ENCODE results near the gene CFTR.

Gene CFTR

GRCh38 chr7:117592011-117592635, 112.3 kb downstream of the CFTR start:
- no peak for DNase-seq

DNA sequence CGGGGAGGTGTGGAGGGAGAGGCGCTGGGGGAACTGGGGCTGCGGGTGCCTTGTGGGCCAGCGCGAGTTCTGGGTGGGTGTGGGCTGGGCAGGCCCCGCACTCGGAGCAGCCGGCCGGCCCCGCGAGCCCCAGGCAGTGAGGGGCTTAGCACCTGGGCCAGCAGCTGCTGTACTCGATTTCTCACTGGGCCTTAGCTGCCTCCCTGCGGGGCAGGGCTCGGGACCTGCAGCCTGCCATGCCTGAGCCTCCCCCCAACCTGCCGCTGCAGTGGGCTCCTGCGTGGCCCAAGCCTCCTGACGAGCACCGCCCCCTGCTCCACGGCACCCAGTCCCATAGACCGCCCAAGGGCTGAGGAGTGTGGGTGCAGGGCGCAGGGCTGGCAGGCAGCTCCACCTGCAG, 116.3 kb downstream of the CFTR start:
- no peak for DNase-seq

- DNase-seq: no peak
Measured at GRCh38 chr7:117597755-117598154, 117.9 kb downstream of the CFTR start.

GRCh38 chr7:117600911-117601310, 121.1 kb downstream of the CFTR start:
- DNase-seq: no peak

- DNase-seq: no peak
Measured at GRCh38 chr7:117603627-117604026, 123.8 kb downstream of the CFTR start.

- no peak for DNase-seq
Measured at GRCh38 chr7:117605712-117606111, 125.9 kb downstream of the CFTR start.

DNA sequence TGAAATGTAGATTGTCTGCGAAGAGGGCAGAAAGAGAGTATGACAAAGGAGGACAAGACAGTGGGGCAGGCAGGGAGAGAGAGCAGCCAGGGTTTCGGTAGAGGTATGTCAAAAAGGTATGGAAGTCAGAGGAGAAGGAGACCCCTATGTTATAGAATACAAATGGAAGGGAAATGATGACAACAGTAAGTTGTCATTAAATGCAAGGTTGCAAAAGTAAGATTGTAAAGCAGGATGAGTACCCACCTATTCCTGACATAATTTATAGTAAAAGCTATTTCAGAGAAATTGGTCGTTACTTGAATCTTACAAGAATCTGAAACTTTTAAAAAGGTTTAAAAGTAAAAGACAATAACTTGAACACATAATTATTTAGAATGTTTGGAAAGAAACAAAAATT, 126.3 kb downstream of the CFTR start:
- DNase-seq: no peak

GRCh38 chr7:117610396-117610795, 130.6 kb downstream of the CFTR start:
- DNase-seq: no peak

DNA sequence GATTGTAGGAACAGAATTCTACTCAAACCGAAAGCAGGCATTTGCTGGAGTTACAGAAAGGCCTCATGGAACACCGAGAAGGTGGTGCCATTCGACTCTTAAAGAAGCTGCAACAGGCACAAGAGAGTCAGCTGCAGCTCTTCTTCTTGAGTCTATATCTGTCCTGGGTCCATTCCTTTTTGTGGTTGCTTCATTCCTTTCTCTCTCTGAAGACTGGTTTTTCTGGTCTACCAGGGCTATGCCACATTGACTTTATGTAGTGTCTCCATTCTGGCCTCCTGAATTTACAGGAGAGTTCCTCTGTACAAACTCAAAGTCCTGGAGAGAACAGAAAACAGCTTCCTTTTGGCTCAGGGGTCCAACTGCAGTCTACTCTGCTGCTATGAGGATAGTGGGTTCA, 132.8 kb downstream of the CFTR start:
- DNase-seq: no peak

GRCh38 chr7:117616694-117617093, 136.9 kb downstream of the CFTR start:
- no peak for DNase-seq

- DNase-seq: no peak
Measured at GRCh38 chr7:117619681-117620080, 139.9 kb downstream of the CFTR start.

DNA sequence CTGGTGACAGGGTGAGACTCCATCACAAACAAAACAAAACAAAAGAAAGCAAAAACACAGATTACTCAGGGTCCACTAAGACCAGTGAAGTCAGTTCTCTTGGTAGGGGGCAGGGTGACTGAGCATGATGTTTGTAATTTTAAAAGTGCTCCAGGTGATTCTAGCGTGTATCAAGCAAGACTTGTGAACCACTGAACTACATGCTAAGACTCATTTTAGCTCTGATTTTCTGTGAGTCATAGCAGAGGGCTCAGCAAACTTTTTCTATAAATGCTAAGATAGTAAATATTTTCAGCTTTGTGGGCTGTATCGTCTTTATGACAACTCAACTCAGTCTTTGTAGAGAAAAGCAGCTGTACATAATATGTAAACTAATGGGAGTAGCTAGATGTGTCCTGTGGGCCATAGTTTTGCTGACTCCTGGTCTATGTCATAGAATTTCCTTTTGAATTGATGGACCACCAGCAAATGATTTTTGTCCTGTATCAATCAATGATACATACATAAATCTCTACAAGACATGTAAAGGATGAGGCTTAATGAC, 141.3 kb downstream of the CFTR start:
- no peak for DNase-seq

GRCh38 chr7:117623606-117624005, 143.8 kb downstream of the CFTR start:
- DNase-seq: no peak

GRCh38 chr7:117630501-117630900, 150.7 kb downstream of the CFTR start:
- DNase-seq: no peak

DNA sequence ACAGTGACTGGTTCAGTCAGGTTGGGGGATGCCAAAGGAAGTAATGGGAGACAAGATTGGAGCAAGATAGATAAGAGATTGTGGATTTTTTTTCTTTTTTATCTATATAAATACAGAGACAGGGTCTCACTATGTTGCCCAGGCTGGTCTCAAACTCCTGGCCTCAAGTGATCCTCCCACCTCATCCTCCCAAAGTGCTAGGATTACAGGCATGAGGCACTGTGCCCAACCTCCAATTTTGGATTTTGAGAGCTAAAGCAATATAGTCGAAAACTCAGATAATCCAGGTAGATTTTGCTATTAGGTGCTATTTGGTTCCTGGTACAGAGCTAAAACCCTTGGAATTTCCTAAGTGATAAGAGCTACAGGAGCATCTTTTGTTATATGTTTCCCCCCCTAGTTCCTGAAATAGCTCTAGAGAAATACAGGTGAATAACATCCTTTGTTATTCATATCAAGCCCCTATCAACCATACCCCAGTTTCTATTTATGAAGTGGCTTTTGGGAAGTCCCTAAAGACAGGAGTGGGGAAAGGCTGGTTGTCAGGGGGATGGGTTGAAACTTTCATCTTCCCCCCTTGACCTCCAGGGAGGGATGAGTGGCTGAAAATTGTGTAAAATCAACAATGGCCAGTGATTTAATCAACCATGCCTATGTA, 151.2 kb downstream of the CFTR start:
- DNase-seq: no peak

DNA sequence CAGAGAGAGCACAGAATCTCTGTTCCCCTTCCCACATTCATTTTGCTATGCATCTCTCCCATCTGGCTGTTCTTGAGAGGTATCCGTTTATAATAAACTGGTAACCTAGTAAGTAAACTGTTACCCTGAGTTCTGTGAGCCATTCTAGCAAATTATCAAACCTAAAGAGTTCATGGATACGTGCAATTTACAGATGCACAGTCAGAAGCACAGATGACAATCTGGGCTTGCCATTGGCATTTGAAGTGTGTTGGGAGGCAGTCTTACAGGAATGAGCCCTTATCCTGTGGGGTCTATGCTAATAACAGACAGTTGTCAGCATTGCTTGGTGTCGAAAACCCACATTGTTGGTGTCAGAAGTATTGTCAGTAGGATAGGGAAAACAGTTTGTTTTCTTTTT, 151.8 kb downstream of the CFTR start:
- no peak for DNase-seq

- no peak for DNase-seq
Measured at GRCh38 chr7:117637937-117638336, 158.1 kb downstream of the CFTR start.

DNA sequence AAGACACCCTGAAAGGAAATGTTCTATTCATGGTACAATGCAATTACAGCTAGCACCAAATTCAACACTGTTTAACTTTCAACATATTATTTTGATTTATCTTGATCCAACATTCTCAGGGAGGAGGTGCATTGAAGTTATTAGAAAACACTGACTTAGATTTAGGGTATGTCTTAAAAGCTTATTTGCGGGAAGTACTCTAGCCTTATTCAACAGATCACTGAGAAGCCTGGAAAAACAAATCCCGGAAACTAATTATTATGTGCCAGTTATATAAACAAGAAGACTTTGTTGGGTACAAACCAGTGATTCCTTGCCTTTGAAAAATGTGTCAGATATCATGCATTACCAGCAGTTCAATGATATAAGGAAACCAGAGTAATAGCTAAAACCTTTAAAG, 160.1 kb downstream of the CFTR start:
- no peak for DNase-seq

- no peak for DNase-seq
Measured at GRCh38 chr7:117640465-117640864, 160.6 kb downstream of the CFTR start.

DNA sequence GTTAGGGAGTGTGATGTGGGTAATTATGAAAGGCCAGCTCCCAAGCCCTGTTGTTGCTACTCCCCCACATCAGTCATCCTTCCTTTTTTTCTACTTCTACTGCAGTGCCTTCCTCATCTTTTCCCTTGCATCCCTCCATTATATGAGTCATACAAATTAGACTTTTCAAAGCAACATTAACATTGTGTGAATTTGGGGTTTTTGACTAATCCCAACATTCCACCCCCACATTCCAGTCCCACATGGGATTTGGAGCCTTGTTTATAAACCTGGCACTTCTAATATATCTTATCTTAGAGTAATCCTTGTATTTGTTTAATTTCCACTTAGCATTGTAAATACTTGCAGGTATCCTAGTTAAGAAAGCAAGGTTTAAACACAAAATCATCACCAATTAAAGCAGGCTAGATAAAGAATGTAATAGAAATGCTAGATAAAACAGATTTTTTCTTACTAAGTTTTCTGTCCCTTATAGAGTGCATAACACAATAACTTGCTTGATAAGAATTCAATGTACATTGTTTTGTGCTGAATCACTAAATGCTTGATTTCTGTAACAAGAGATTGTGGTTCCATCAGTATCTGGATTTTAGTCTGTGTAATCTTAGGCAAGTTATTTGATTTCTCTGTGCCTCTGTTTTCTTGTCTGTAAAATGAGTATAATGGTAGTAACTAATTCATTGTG, 165.8 kb downstream of the CFTR start:
- no peak for DNase-seq

DNA sequence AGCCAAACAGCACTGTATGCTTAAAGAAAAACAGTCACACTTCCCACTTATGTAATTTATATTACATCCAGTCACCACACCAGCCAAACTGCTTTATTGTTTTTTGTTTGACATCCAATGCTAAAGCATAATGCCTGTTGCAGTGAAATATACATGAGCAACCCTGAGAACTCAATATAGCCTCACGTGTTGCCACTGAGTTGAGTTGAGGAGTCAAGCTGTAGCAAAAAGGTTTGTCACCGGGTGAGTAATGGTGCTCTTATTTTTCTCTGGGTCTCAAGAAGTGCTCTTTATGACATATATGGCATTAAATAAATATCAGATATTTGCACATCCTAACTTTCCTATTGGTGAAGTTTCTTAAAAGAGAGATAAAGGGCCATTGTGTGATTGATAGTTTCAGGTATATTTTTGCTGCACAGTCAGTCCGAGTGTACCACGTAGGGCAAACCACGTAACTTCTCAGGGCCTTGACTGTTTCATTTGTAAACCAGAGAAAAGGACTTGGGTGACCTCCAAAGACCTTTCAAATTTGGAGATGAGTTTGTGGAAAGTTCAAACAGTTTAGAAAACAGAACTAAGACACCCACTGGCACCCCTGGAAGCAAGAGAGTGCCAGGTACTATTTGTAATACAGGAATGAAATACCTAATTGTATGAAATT, 168.5 kb downstream of the CFTR start:
- DNase-seq: no peak

GRCh38 chr7:117652943-117653680, 173.3 kb downstream of the CFTR start:
- DNase-seq: no peak

GRCh38 chr7:117654780-117655179, 175.0 kb downstream of the CFTR start:
- no peak for DNase-seq

Measured in islet precursor cell (in vitro differentiated cells).